DOHH2 (cell line): ENCODE results near the gene TBPL1.

Experiments used
- H3F3A ChIP-seq: fragments of 200-600 bp; sonication (generic), shearing (Covaris generic); 2 replicates; pipeline ENCODE4 v1.6.0; 2016; ENCODE audit warnings: antibody characterized with exemption, mild to moderate bottlenecking; ENCODE audit not compliant: control insufficient read depth, insufficient read depth
- H3K27ac ChIP-seq: fragments of 200-600 bp; sonication (generic); 2 replicates; pipeline ENCODE4 v1.5.1; 2014; ENCODE audit warnings: low read depth, mild to moderate bottlenecking, low read length, moderate library complexity
- H3K27me3 ChIP-seq: fragments of 200-600 bp; sonication (generic); 2 replicates; pipeline ENCODE4 v1.6.1; 2014; ENCODE audit warnings: mild to moderate bottlenecking, low read length, mixed read lengths; ENCODE audit not compliant: control insufficient read depth
- H3K36me3 ChIP-seq: fragments of 200-600 bp; sonication (generic); 2 replicates; pipeline ENCODE4 v1.6.1; 2014; ENCODE audit warnings: mild to moderate bottlenecking, low read length, moderate library complexity, mixed read lengths; ENCODE audit not compliant: control insufficient read depth
- H3K4me1 ChIP-seq: fragments of 200-600 bp; sonication (generic); 2 replicates; pipeline ENCODE4 v1.6.1; 2014; ENCODE audit warnings: mild to moderate bottlenecking, low read length, mixed read lengths; ENCODE audit not compliant: control insufficient read depth
- H3K4me2 ChIP-seq: fragments of 200-600 bp; sonication (generic); 2 replicates; pipeline ENCODE4 v1.6.0; 2014; ENCODE audit warnings: mild to moderate bottlenecking, low read length, moderate library complexity
- H3K4me3 ChIP-seq: fragments of 200-600 bp; sonication (generic); 2 replicates; pipeline ENCODE4 v1.5.1; 2014; ENCODE audit warnings: mild to moderate bottlenecking, low read length, mixed read lengths
- H3K79me2 ChIP-seq: fragments of 200-600 bp; sonication (generic); 2 replicates; pipeline ENCODE4 v1.6.1; 2014; ENCODE audit warnings: mild to moderate bottlenecking, low read length, mixed read lengths; ENCODE audit not compliant: control insufficient read depth
- H3K9me2 ChIP-seq: fragments of 200-600 bp; sonication (generic); replicated peaks from 2 replicates; pipeline ENCODE4 v1.6.1; 2014; ENCODE audit warnings: mild to moderate bottlenecking, low read length, mixed read lengths; ENCODE audit not compliant: control insufficient read depth
- H3K9me3 ChIP-seq: fragments of 200-600 bp; sonication (generic); 2 replicates; pipeline ENCODE4 v1.6.1; 2014; ENCODE audit warnings: antibody characterized with exemption, low read length, mixed read lengths; ENCODE audit not compliant: control insufficient read depth, insufficient read depth
- H4K20me1 ChIP-seq: fragments of 200-600 bp; sonication (generic); 2 replicates; pipeline ENCODE4 v1.6.0; 2014; ENCODE audit warnings: low read depth, mild to moderate bottlenecking, antibody characterized with exemption, low read length, moderate library complexity; ENCODE audit not compliant: control insufficient read depth, insufficient read depth
- EZH2phosphoT487 ChIP-seq: fragments of 200-600 bp; sonication (generic); IDR thresholded peaks from 2 replicates; pipeline ENCODE4 v1.6.1; 2017; ENCODE audit warnings: borderline replicate concordance, mild to moderate bottlenecking, antibody characterized with exemption, low read length, moderate library complexity, mixed read lengths
- TF ChIP-seq, protein P1 (sequence below): fragments of 200-600 bp; sonication (generic); IDR thresholded peaks from one replicate; pipeline ENCODE4 v1.5.1; 2014; ENCODE audit warnings: antibody characterized with exemption, mild to moderate bottlenecking, low read depth, low read length; ENCODE audit not compliant: poor library complexity, severe bottlenecking

The TBPL1 gene

DNA sequence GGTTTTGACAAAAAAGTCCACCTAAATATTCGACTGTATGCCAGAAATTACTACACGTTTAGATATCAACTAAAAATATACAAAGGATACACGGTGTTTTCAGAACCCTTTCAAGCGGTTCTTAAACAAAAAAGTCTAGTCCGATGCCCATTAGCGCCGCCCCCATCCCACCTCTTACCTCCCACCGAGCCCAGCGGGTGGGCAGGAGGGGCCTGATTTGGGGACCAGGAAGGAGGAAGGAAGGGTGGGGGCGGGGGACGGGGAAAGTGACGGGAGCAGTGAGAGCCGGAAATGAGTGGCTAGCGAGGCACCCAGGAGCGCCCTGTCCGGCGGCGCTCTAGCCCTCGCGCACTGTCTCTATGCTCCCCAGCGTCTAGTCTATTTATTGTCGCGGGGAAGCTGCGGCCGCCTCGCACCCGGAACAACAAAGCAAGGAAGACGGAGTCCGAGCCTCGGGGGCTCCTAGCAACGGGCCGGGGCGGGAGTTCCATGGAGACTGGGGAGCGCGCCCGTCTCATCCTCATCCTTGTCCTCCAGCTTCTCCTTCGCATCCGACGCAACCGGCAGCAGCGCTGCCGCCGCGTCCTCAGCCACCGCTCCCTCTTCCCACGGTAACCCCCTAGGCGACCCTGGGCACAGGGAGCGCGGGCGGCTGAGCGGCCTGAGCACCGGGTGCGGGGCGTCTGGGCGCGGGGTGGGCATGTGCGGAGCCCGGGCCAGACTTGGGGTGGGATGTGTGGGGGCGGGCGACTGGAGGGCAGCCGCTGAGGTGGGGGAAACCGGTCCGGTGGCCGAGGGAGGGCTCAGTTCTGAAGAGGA lies at the start of gene TBPL1:
TBPL1 (plus strand) TSS at position 410 of the 819 bp plus-strand sequence. CDS start 26,902 bp downstream, outside the sequence.
- peaks cover 11% of the 10 kb centered on the region; the same call in 1 of the 2 replicates for H3K36me3 ChIP-seq
- no peaks in the 10 kb centered on the region for H3K27me3 ChIP-seq
- no peaks in the 10 kb centered on the region for H3K9me2 ChIP-seq
- H3K4me3 ChIP-seq: peak within 1 kb of the TSS; percentile 99
- peaks cover 33% of the 10 kb centered on the region for H4K20me1 ChIP-seq
- H3K4me1 ChIP-seq: peaks cover 47% of the 10 kb centered on the region
- peaks cover 4% of the 10 kb centered on the region for H3F3A ChIP-seq
- no peaks in the 10 kb centered on the region for H3K9me3 ChIP-seq
- H3K4me2 ChIP-seq: peak within 1 kb of the TSS; percentile 94
- peaks cover 50% of the 10 kb centered on the region for H3K79me2 ChIP-seq
- H3K27ac ChIP-seq: peak within 1 kb of the TSS; percentile 85
- no peak for TF ChIP-seq EZH2phosphoT487
- TF ChIP-seq, protein P1, sequence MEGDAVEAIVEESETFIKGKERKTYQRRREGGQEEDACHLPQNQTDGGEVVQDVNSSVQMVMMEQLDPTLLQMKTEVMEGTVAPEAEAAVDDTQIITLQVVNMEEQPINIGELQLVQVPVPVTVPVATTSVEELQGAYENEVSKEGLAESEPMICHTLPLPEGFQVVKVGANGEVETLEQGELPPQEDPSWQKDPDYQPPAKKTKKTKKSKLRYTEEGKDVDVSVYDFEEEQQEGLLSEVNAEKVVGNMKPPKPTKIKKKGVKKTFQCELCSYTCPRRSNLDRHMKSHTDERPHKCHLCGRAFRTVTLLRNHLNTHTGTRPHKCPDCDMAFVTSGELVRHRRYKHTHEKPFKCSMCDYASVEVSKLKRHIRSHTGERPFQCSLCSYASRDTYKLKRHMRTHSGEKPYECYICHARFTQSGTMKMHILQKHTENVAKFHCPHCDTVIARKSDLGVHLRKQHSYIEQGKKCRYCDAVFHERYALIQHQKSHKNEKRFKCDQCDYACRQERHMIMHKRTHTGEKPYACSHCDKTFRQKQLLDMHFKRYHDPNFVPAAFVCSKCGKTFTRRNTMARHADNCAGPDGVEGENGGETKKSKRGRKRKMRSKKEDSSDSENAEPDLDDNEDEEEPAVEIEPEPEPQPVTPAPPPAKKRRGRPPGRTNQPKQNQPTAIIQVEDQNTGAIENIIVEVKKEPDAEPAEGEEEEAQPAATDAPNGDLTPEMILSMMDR: no peak

DNA sequence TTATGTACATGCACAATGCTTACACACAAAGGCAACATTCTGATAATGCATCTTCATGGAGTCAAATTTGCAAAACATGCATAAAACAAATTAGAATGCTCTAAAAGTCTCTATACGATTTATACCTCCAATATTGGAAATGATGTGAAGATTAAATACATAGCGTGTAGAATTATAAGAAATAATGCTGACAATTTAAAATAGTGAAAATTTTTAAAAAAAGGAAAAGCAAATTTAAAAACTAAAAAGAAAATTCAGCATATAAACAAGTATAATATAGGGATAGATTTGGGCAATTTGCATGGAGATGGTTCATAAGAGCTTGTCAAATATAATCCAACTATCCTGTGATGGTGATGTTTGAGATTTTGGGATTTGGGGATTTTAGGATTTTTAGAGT lies 49.2 kb upstream of the TBPL1 start:
- H3K9me2 ChIP-seq: no peaks in the 10 kb centered on the region
- no peaks in the 10 kb centered on the region for H3K79me2 ChIP-seq
- TF ChIP-seq EZH2phosphoT487: no peak
- TF ChIP-seq, protein P1: no peak
- no peaks in the 10 kb centered on the region for H4K20me1 ChIP-seq
- H3K9me3 ChIP-seq: no peaks in the 10 kb centered on the region
- no peak overlapping the region for H3K27ac ChIP-seq
- no peaks in the 10 kb centered on the region for H3F3A ChIP-seq
- H3K36me3 ChIP-seq: no peaks in the 10 kb centered on the region
- no peak overlapping the region for H3K4me3 ChIP-seq
- no peak overlapping the region for H3K4me2 ChIP-seq
- H3K27me3 ChIP-seq: peaks cover 10% of the 10 kb centered on the region; the same call in 1 of the 2 replicates
- H3K4me1 ChIP-seq: no peaks in the 10 kb centered on the region

DNA sequence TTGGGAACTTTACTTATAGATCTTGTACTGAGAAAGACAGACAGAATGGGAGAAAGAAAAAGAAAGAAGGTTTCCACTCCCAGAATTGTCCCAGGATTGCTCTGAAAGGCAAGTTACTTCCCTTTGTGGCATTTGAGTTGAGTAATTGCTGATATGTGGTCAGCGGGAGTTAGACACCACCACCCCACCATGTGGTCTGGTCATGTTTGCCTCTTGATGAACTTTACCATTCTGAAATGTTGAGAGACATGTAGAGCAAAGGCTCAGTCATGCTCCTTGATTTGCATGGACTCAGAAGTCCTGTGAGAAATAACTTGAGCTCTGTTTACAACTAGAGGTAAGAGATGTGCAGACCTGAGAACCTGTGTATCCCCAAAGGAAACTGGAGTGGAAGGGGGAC lies 47.0 kb upstream of the TBPL1 start:
- TF ChIP-seq EZH2phosphoT487: no peak
- no peaks in the 10 kb centered on the region for H3K36me3 ChIP-seq
- H3K27ac ChIP-seq: no peak overlapping the region
- peaks cover 12% of the 10 kb centered on the region; the same call in 1 of the 2 replicates for H3K27me3 ChIP-seq
- H3K4me1 ChIP-seq: no peaks in the 10 kb centered on the region
- no peaks in the 10 kb centered on the region for H4K20me1 ChIP-seq
- no peaks in the 10 kb centered on the region for H3K79me2 ChIP-seq
- no peaks in the 10 kb centered on the region for H3K9me3 ChIP-seq
- no peaks in the 10 kb centered on the region for H3F3A ChIP-seq
- no peaks in the 10 kb centered on the region for H3K9me2 ChIP-seq
- no peak overlapping the region for H3K4me3 ChIP-seq
- no peak overlapping the region for H3K4me2 ChIP-seq

DNA sequence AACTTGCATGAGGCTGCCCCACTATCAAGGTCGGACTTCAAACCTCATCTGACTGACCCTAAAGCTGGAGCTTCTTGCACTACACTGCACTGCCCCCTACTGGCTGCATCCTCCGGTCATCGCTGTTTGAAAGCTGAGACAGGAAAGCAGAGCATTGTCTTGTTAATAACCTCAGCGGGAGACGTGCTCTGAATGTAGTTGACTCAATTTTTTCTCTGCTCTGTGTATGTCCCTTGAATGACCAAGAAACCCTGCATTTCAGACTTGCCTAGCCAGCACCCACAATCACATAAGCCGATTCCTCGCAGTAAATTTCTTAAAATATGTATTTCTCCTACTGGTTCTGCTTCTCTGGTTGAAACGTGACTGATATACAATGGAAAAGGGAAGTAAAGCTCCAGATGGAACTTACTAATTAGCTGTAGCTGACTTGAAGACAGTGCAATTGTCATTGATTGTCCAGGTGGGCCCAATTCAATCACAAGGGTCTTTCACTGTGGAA lies 36.3 kb upstream of the TBPL1 start:
- H3K4me3 ChIP-seq: peak overlapping the region; percentile 58
- TF ChIP-seq EZH2phosphoT487: no peak
- TF ChIP-seq, protein P1: peak; percentile 94

More for the DNA sequence above, 36.3 kb upstream of the TBPL1 start:
- peak overlapping the region; percentile 70 for H3K4me2 ChIP-seq
- H3K36me3 ChIP-seq: no peaks in the 10 kb centered on the region
- H3K27ac ChIP-seq: no peak overlapping the region
- H3K9me3 ChIP-seq: no peaks in the 10 kb centered on the region
- no peaks in the 10 kb centered on the region for H3F3A ChIP-seq
- H3K79me2 ChIP-seq: no peaks in the 10 kb centered on the region
- peaks cover 11% of the 10 kb centered on the region for H3K4me1 ChIP-seq
- H3K9me2 ChIP-seq: no peaks in the 10 kb centered on the region
- H3K27me3 ChIP-seq: no peaks in the 10 kb centered on the region; the same call in 1 of the 2 replicates
- no peaks in the 10 kb centered on the region for H4K20me1 ChIP-seq
